WI38 (cell line): Measurements from ENCODE around the gene ZSCAN10.

Source experiments
- H3K4me3 ChIP-seq: 2 replicates; pipeline ENCODE4 v1.5.1; 2011; ENCODE audit warnings: low read depth, mild to moderate bottlenecking, control low read depth, low read length
- TF ChIP-seq, protein P1 (sequence below): IDR thresholded peaks from 2 replicates; pipeline ENCODE4 v1.5.1; 2012; ENCODE audit warnings: low read depth, mild to moderate bottlenecking, control low read depth, low read length

ZSCAN10 gene

DNA sequence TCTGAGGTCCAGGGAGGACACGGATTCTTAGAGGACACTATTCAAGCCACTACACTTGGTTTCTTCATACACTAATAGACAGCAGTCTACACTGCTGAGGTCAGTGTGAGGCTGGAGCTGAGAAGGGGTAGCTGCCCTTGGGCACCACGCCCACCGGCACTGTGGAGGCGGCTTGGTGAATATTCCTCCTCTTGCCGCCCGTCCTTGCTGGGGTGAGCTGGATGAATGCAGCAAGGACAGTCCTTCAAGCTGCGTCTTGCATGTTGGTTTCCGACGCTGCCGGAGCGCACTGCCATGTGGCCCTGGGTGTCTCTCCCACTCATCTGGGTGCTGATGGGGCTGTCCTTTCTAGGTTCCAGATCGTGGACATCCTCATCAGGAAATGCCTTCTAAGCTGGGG lies 15.9 kb upstream of the ZSCAN10 start:
- TF ChIP-seq, protein P1, sequence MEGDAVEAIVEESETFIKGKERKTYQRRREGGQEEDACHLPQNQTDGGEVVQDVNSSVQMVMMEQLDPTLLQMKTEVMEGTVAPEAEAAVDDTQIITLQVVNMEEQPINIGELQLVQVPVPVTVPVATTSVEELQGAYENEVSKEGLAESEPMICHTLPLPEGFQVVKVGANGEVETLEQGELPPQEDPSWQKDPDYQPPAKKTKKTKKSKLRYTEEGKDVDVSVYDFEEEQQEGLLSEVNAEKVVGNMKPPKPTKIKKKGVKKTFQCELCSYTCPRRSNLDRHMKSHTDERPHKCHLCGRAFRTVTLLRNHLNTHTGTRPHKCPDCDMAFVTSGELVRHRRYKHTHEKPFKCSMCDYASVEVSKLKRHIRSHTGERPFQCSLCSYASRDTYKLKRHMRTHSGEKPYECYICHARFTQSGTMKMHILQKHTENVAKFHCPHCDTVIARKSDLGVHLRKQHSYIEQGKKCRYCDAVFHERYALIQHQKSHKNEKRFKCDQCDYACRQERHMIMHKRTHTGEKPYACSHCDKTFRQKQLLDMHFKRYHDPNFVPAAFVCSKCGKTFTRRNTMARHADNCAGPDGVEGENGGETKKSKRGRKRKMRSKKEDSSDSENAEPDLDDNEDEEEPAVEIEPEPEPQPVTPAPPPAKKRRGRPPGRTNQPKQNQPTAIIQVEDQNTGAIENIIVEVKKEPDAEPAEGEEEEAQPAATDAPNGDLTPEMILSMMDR: no peak
- H3K4me3 ChIP-seq: no peak overlapping the region

DNA sequence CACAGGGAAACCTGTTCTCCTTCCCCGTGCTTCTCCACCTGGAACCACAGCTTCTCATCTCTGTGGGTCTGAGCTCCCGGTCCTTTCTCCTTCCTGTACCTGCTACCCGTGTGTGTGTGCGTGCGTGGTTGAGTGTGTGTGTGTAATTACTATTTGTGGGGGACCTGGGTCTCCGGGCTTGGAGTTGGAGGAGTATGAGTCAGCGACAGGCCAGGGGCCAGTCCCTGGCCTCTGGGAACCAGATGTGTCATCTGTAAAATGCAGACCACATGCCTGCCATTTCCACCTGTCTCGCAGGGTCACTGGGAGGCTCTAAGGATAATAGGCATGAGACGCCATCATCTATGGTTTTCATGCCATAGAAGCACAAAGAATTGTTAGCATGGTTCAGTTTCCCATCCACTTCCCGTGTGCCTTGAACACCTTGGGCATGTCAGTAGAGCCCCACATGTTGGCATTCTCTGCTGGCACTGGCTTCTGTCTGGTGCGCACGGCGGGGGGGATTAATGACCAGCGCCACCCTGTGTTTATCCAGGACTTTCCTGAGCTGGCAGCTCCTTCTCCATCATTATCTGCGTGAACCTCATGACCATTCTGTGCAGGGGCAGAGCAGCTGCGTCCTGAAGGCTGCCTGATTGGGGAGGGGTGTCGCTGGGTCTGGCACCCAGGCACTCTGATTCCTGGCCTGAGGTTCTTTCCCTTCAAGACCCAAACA lies 14.8 kb upstream of the ZSCAN10 start:
- TF ChIP-seq, protein P1: 0 out of 2 replicates have a peak, but pooled peaks have one; percentile 2
- H3K4me3 ChIP-seq: peak overlapping the region; percentile 96

DNA sequence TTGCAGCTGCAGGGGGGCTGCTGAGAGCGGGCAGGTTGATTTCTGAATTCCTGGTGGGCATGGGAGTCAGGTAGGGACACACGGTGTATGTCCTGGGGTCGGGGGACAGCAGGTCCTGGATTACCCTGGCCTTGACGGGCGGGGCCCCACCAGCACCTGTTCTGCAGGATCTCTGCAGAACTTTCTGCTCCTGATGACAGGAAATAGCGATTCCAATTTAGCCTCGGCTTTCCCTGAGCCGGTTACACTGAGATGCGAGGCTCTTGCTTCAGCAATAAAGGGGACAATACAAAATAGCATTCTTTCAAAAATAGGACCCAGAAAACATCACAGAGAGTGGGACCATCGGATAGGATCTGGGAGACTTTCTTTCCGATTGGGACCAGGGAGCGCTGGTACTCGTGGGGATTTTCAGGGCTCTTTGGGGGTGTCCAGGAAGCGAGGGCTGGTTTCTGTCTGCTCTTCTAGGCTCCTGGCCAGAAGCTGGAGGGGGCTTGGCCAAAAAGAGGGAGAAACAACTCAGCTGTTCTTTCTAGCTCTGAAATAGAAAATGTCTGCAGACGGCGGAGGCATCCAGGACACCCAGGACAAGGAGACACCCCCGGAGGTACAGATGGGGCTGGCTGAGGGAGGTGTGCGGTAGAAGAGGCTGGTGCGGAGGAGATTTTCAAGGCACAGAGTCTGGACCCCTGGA lies 13.9 kb upstream of the ZSCAN10 start:
- H3K4me3 ChIP-seq: peak overlapping the region; percentile 96
- TF ChIP-seq, protein P1: no peak

DNA sequence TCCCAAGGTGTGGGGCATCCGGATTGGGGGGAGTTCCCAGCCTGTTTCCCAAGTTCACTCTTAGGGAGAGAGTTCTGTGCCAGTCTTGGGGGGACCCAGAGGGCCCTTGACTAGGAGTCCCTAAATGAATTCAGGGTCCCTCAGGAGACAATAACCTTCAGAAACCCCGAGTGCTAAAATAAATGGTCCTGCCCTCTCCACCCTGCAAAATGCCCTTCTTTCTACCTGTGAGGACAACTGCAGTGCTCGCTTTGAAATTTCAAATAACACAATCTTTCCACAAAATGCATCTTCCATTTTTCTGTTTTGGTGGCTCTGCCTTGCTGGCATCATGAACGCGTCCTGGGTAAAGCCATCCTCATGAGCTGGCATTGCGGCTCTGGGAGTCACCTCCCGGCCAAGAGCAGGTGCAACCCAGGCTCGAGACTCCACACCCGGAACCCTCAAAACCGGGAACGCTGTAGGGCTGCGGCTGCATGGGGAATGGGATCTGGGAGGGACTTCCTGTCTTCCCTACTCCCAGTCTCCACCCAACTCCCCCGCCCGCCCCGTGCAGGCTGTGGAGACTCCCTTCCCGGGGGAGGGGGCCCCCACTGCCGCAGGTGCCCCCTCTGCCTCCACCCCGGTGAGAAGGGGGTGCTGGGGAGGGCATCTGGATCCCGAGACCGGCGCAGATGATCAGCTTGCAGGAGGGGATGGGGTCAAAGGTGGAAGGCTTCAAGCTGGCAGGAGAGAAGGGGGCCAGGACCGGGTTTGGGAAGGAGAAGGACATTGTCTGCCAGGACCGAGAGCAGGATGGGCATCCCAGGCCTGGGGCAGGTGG lies 13.2 kb upstream of the ZSCAN10 start, which contains the start of gene ZNF205:
Gene ZNF205, plus strand, starts transcription at position 529 of the 823 bp plus-strand sequence. CDS start 845 bp downstream, outside the sequence.
- H3K4me3 ChIP-seq: peak within 1 kb of the TSS; percentile 96
- TF ChIP-seq, protein P1: no peak

DNA sequence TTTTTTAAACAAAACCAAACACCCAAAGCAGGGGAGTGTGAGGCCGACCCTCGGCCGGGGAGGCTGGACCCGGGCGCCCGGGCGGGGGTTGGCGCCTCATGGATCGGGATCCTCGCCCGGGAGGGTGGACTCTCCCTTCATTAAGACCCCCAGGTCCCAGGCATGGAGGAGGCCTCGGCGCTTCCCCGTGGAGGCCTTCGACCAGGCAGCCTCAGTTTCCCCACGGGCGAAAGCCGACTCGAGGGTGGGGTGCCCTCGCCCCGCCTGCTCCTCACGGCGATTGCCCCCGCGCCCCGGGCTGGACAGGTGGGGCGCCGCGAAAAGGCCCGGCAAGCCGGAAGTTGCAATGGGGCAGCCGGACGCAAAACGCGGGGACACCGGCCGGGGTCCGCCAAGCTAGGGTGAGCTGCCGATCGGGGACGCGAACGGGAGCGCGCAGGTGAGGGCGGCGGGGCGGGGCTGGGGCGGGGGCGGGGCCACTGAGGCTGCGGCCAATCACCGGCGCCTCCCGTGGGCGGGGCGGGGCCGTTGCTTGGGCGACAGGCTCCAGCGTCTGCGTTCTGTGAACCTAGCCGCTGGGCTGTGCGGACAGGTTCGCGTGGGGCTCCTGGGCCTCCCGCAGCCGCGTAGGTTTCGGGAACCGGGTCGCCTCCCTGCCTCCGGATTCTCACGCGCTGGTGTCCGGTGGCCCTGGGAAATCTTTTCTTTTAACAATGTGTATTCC lies 7.3 kb upstream of the ZSCAN10 start:
- peak overlapping the region; percentile 63 for H3K4me3 ChIP-seq
- TF ChIP-seq, protein P1: no peak

DNA sequence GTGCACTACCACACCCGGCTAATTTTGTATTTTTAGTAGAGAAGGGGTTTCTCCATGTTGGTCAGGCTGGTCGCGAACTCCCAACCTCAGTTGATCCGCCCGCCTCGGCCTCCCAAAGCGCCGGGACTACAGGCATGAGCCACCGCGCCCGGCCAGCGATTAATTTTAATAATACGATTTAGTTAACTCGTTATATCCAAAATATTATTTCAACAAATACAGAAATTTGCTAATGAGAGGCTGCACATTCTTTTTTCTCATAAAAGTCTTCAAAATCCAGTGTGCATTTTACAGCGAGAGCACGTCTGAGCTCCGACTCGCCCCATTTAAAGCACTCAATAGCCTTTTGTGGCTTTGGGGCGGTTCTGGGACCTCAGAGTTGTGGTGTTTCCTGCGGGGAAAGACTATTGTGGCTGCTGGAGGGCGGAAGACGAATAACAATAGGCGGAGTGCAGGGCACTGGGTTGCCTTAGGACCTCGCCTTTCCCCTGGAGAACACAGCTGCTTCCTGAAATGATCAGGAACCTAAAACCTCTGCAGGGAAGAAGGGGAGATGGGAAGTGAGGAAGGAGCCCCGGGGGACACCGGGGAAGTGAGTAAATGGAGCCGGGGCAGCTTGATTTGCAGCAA lies 2.9 kb upstream of the ZSCAN10 start:
- TF ChIP-seq, protein P1: no peak
- no peak overlapping the region for H3K4me3 ChIP-seq
